Measurements from ENCODE around the gene KRT72.

KRT72 gene

GRCh38 chr12:52647601-52648000 lies 46.3 kb upstream of the KRT72 start:
- no peak overlapping the region for H3K14ac ChIP-seq (ENCODE audit: low read length)
- H3K4me2 ChIP-seq (ENCODE audit: low read length) = no peak overlapping the region
- no peaks in the 10 kb centered on the region for H3K79me1 ChIP-seq (ENCODE audit: low read length)
- no peak overlapping the region for H2BK12ac ChIP-seq (ENCODE audit: low read length)
- H4K91ac ChIP-seq (ENCODE audit: low read depth, low read length) = no peak overlapping the region
- H3K27ac ChIP-seq (ENCODE audit: low read depth, low read length) = no peak overlapping the region
- no peak overlapping the region for H3K4ac ChIP-seq (ENCODE audit: low read depth, low read length)
- H3K4me3 ChIP-seq (ENCODE audit: low read depth, low read length) = no peak overlapping the region
- H2BK5ac ChIP-seq (ENCODE audit: low read depth, low read length, poor library complexity) = no peak overlapping the region
- no peaks in the 10 kb centered on the region for H3K4me1 ChIP-seq (ENCODE audit: control insufficient read depth in 1 of 2, insufficient read depth in 2 of 2, low read length in 2 of 2)
- no peak for DNase-seq
- H2AK5ac ChIP-seq (ENCODE audit: low read length) = no peak overlapping the region
- H3K36me3 ChIP-seq (ENCODE audit: control insufficient read depth in 1 of 2, insufficient read depth in 2 of 2, low read length in 2 of 2) = no peaks in the 10 kb centered on the region
- no peak overlapping the region for H4K12ac ChIP-seq (ENCODE audit: low read depth, low read length)
- no peak overlapping the region for H2AFZ ChIP-seq (ENCODE audit: insufficient read depth, low read length, poor library complexity)
- no CpG with 5 or more reads among the region's 9 CpGs for WGBS (ENCODE audit: extremely low coverage, insufficient coverage, insufficient read length)
- H3K9ac ChIP-seq (ENCODE audit: low read length) = no peak overlapping the region
- no peak overlapping the region for H4K8ac ChIP-seq (ENCODE audit: low read depth, low read length)
- no peak overlapping the region for H2BK120ac ChIP-seq (ENCODE audit: insufficient read depth, low read length, poor library complexity)
- H3K23ac ChIP-seq (ENCODE audit: low read length) = no peak overlapping the region
- no peaks in the 10 kb centered on the region for H3K79me2 ChIP-seq (ENCODE audit: control insufficient read depth, insufficient read depth, low read length, poor library complexity)
- H3K18ac ChIP-seq (ENCODE audit: low read length) = no peak overlapping the region
- H3K27me3 ChIP-seq (ENCODE audit: insufficient read depth, low read length) = no peaks in the 10 kb centered on the region
- peaks cover 2% of the 10 kb centered on the region for H3K9me3 ChIP-seq (ENCODE audit: insufficient read depth, low read depth, low read length)

GRCh38 chr12:52646613-52647012 lies 45.4 kb upstream of the KRT72 start:
- no peak overlapping the region for H4K12ac ChIP-seq (ENCODE audit: low read depth, low read length)
- H4K8ac ChIP-seq (ENCODE audit: low read depth, low read length) = no peak overlapping the region
- H3K18ac ChIP-seq (ENCODE audit: low read length) = no peak overlapping the region
- H3K14ac ChIP-seq (ENCODE audit: low read length) = no peak overlapping the region
- no peak overlapping the region for H2BK120ac ChIP-seq (ENCODE audit: insufficient read depth, low read length, poor library complexity)
- DNase-seq = peak in 1 of 2 donors; percentile 13
- H2BK12ac ChIP-seq (ENCODE audit: low read length) = no peak overlapping the region
- no peak overlapping the region for H3K4ac ChIP-seq (ENCODE audit: low read depth, low read length)
- H3K4me2 ChIP-seq (ENCODE audit: low read length) = no peak overlapping the region
- no CpG with 5 or more reads among the region's 12 CpGs for WGBS (ENCODE audit: extremely low coverage, insufficient coverage, insufficient read length)
- H4K91ac ChIP-seq (ENCODE audit: low read depth, low read length) = no peak overlapping the region
- no peaks in the 10 kb centered on the region for H3K36me3 ChIP-seq (ENCODE audit: control insufficient read depth in 1 of 2, insufficient read depth in 2 of 2, low read length in 2 of 2)
- H3K27ac ChIP-seq (ENCODE audit: low read depth, low read length) = no peak overlapping the region
- H3K79me1 ChIP-seq (ENCODE audit: low read length) = no peaks in the 10 kb centered on the region
- no peak overlapping the region for H3K9ac ChIP-seq (ENCODE audit: low read length)
- H2BK5ac ChIP-seq (ENCODE audit: low read depth, low read length, poor library complexity) = no peak overlapping the region
- no peak overlapping the region for H2AK5ac ChIP-seq (ENCODE audit: low read length)
- H3K4me3 ChIP-seq (ENCODE audit: low read depth, low read length) = no peak overlapping the region
- H2AFZ ChIP-seq (ENCODE audit: insufficient read depth, low read length, poor library complexity) = no peak overlapping the region
- H3K23ac ChIP-seq (ENCODE audit: low read length) = no peak overlapping the region
- H3K27me3 ChIP-seq (ENCODE audit: insufficient read depth, low read length) = no peaks in the 10 kb centered on the region
- no peaks in the 10 kb centered on the region for H3K9me3 ChIP-seq (ENCODE audit: insufficient read depth, low read depth, low read length)
- H3K79me2 ChIP-seq (ENCODE audit: control insufficient read depth, insufficient read depth, low read length, poor library complexity) = no peaks in the 10 kb centered on the region
- no peaks in the 10 kb centered on the region for H3K4me1 ChIP-seq (ENCODE audit: control insufficient read depth in 1 of 2, insufficient read depth in 2 of 2, low read length in 2 of 2)

GRCh38 chr12:52645982-52646381 lies 44.7 kb upstream of the KRT72 start:
- WGBS (ENCODE audit: extremely low coverage, insufficient coverage, insufficient read length) = no CpG with 5 or more reads among the region's 4 CpGs
- no peak overlapping the region for H2BK12ac ChIP-seq (ENCODE audit: low read length)
- H3K4me1 ChIP-seq (ENCODE audit: control insufficient read depth in 1 of 2, insufficient read depth in 2 of 2, low read length in 2 of 2) = no peaks in the 10 kb centered on the region
- no peaks in the 10 kb centered on the region for H3K79me2 ChIP-seq (ENCODE audit: control insufficient read depth, insufficient read depth, low read length, poor library complexity)
- no peak overlapping the region for H2BK5ac ChIP-seq (ENCODE audit: low read depth, low read length, poor library complexity)
- no peak overlapping the region for H3K23ac ChIP-seq (ENCODE audit: low read length)
- H3K79me1 ChIP-seq (ENCODE audit: low read length) = no peaks in the 10 kb centered on the region
- H3K36me3 ChIP-seq (ENCODE audit: control insufficient read depth in 1 of 2, insufficient read depth in 2 of 2, low read length in 2 of 2) = no peaks in the 10 kb centered on the region
- no peak overlapping the region for H4K8ac ChIP-seq (ENCODE audit: low read depth, low read length)
- H3K4ac ChIP-seq (ENCODE audit: low read depth, low read length) = no peak overlapping the region
- H3K27me3 ChIP-seq (ENCODE audit: insufficient read depth, low read length) = no peaks in the 10 kb centered on the region
- H3K4me2 ChIP-seq (ENCODE audit: low read length) = no peak overlapping the region
- no peak overlapping the region for H3K18ac ChIP-seq (ENCODE audit: low read length)
- no peak overlapping the region for H3K9ac ChIP-seq (ENCODE audit: low read length)
- no peak for DNase-seq
- H4K91ac ChIP-seq (ENCODE audit: low read depth, low read length) = no peak overlapping the region
- no peak overlapping the region for H4K12ac ChIP-seq (ENCODE audit: low read depth, low read length)
- H2AK5ac ChIP-seq (ENCODE audit: low read length) = no peak overlapping the region
- H2BK120ac ChIP-seq (ENCODE audit: insufficient read depth, low read length, poor library complexity) = no peak overlapping the region
- H2AFZ ChIP-seq (ENCODE audit: insufficient read depth, low read length, poor library complexity) = no peak overlapping the region
- H3K14ac ChIP-seq (ENCODE audit: low read length) = no peak overlapping the region
- no peak overlapping the region for H3K27ac ChIP-seq (ENCODE audit: low read depth, low read length)
- no peaks in the 10 kb centered on the region for H3K9me3 ChIP-seq (ENCODE audit: insufficient read depth, low read depth, low read length)
- no peak overlapping the region for H3K4me3 ChIP-seq (ENCODE audit: low read depth, low read length)

GRCh38 chr12:52645120-52645761 lies 44.0 kb upstream of the KRT72 start:
- WGBS (ENCODE audit: extremely low coverage, insufficient coverage, insufficient read length) = no CpG with 5 or more reads among the region's 7 CpGs
- H2BK5ac ChIP-seq (ENCODE audit: low read depth, low read length, poor library complexity) = no peak overlapping the region
- H4K91ac ChIP-seq (ENCODE audit: low read depth, low read length) = no peak overlapping the region
- H2AK5ac ChIP-seq (ENCODE audit: low read length) = no peak overlapping the region
- no peak overlapping the region for H3K9ac ChIP-seq (ENCODE audit: low read length)
- no peak overlapping the region for H2AFZ ChIP-seq (ENCODE audit: insufficient read depth, low read length, poor library complexity)
- no peak overlapping the region for H3K4me3 ChIP-seq (ENCODE audit: low read depth, low read length)
- no peaks in the 10 kb centered on the region for H3K79me1 ChIP-seq (ENCODE audit: low read length)
- no peak overlapping the region for H4K8ac ChIP-seq (ENCODE audit: low read depth, low read length)
- H4K12ac ChIP-seq (ENCODE audit: low read depth, low read length) = no peak overlapping the region
- H3K23ac ChIP-seq (ENCODE audit: low read length) = no peak overlapping the region
- no peak overlapping the region for H2BK12ac ChIP-seq (ENCODE audit: low read length)
- H3K9me3 ChIP-seq (ENCODE audit: insufficient read depth, low read depth, low read length) = no peaks in the 10 kb centered on the region
- H3K27ac ChIP-seq (ENCODE audit: low read depth, low read length) = no peak overlapping the region
- no peak overlapping the region for H3K4ac ChIP-seq (ENCODE audit: low read depth, low read length)
- no peaks in the 10 kb centered on the region for H3K27me3 ChIP-seq (ENCODE audit: insufficient read depth, low read length)
- H3K4me2 ChIP-seq (ENCODE audit: low read length) = no peak overlapping the region
- H3K36me3 ChIP-seq (ENCODE audit: control insufficient read depth in 1 of 2, insufficient read depth in 2 of 2, low read length in 2 of 2) = no peaks in the 10 kb centered on the region
- H3K18ac ChIP-seq (ENCODE audit: low read length) = no peak overlapping the region
- no peak overlapping the region for H2BK120ac ChIP-seq (ENCODE audit: insufficient read depth, low read length, poor library complexity)
- H3K14ac ChIP-seq (ENCODE audit: low read length) = no peak overlapping the region
- no peaks in the 10 kb centered on the region for H3K79me2 ChIP-seq (ENCODE audit: control insufficient read depth, insufficient read depth, low read length, poor library complexity)
- no peak for DNase-seq
- no peaks in the 10 kb centered on the region for H3K4me1 ChIP-seq (ENCODE audit: control insufficient read depth in 1 of 2, insufficient read depth in 2 of 2, low read length in 2 of 2)
